Measurements from ENCODE around the gene HMGXB3. TPM values are rescaled to one million over a fixed set of nuclear protein-coding genes. Genes with fewer than 3 reads are reported as not detected.

HMGXB3 gene
- total RNA-seq, 2 experiments from 2014 or later, result 30.4 to 32.6 TPM

GRCh38 chr5:150068472-150068871, 67.9 kb downstream of the HMGXB3 start:
- Mint-ChIP-seq H3K4me1 (ENCODE audit: low read depth) (peaks cover 8% of the 10 kb centered on the region), H3K27ac (no peak overlapping the region), H3K27me3 (no peaks in the 10 kb centered on the region), H3K4me3 (no peak overlapping the region), H3K9me3 (no peaks in the 10 kb centered on the region), H3K36me3 (ENCODE audit: low read depth) (no peaks in the 10 kb centered on the region)
- intact Hi-C loops (cut with micrococcal nuclease), result no loop called here
- ChIA-PET POLR2A (no interaction called here), CTCF (no interaction called here)
- ATAC-seq, result no peak
- no peak for DNase-seq
- no peak for TF ChIP-seq CTCF (IDR thresholded peaks at IDR 0.05)

DNA sequence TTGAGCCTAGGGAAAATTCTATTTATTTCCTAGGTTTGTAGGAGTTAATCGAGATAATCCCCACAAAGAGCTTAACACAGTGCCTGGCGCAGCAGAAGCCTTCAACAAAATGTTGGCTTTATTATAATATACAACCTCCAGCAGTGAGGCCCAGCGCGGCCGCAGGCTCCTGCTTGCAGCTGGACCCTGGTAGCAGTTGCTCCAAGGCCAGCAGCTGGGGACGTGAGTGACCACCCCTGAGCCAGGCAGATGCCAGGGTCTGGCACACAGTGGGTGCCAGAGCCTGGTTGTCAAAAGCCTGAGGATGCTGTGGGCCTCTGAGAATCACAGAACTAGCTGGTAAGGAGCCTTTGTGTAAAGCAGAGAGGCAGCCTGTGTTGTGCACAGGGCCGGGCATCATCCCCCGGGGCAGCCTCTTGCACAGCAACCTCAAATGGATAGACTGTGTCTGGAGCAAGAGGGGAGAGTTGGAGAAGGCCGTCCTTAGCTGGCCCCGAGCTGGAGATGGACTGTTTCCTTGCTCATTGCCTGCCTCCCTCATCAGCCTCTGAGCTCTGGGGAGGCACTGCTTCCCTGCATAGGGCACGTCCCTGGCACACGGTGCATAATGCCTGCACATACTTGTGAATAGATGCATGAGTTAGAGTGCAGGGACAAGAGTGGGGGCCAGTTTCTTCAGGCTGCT, 68.6 kb downstream of the HMGXB3 start:
- H3K27me3 Mint-ChIP-seq, result no peaks in the 10 kb centered on the region
- no peaks in the 10 kb centered on the region for H3K36me3 Mint-ChIP-seq (ENCODE audit: low read depth)
- CTCF ChIA-PET, result interaction anchor here (1.5 kb wide), 1 partner anchor 149 kb away, joined by 3 read pairs; no protein-coding TSS in a partner anchor
- no peaks in the 10 kb centered on the region for H3K9me3 Mint-ChIP-seq
- POLR2A ChIA-PET, result interaction anchor here (0.6 to 0.7 kb wide), 2 partner anchors 21 to 155 kb away, joined by 3 read pairs; no protein-coding TSS in a partner anchor
- TF ChIP-seq CTCF (IDR thresholded peaks at IDR 0.05), result no peak
- no peak for DNase-seq
- peaks cover 8% of the 10 kb centered on the region for H3K4me1 Mint-ChIP-seq (ENCODE audit: low read depth)
- no peak overlapping the region for H3K4me3 Mint-ChIP-seq
- no peak for ATAC-seq
- intact Hi-C loops (cut with micrococcal nuclease), result no loop called here
- no peak overlapping the region for H3K27ac Mint-ChIP-seq

GRCh38 chr5:150069672-150070627, 69.4 kb downstream of the HMGXB3 start:
- POLR2A ChIA-PET, result interaction anchor here (0.6 to 0.7 kb wide), 2 partner anchors 20 to 154 kb away, joined by 3 read pairs; no protein-coding TSS in a partner anchor

GRCh38 chr5:150070821-150071220, 70.3 kb downstream of the HMGXB3 start:
- CTCF ChIA-PET, result interaction anchor here (1.5 kb wide), 1 partner anchor 147 kb away, joined by 3 read pairs; no protein-coding TSS in a partner anchor
- DNase-seq, result no peak

More at GRCh38 chr5:150069672-150070627, 69.4 kb downstream of the HMGXB3 start:
- H3K27me3 Mint-ChIP-seq, result no peaks in the 10 kb centered on the region
- H3K4me3 Mint-ChIP-seq, result no peak overlapping the region
- peaks cover 8% of the 10 kb centered on the region for H3K4me1 Mint-ChIP-seq (ENCODE audit: low read depth)
- no peaks in the 10 kb centered on the region for H3K9me3 Mint-ChIP-seq
- ATAC-seq (no peak), DNase-seq (no peak)
- intact Hi-C loops (cut with micrococcal nuclease), result no loop called here
- TF ChIP-seq CTCF (IDR thresholded peaks at IDR 0.05), result no peak
- no peaks in the 10 kb centered on the region for H3K36me3 Mint-ChIP-seq (ENCODE audit: low read depth)
- CTCF ChIA-PET, result interaction anchor here (0.6 to 1.5 kb wide), 2 partner anchors 9 to 148 kb away, joined by 3 read pairs; no protein-coding TSS in a partner anchor
- H3K27ac Mint-ChIP-seq, result no peak overlapping the region

More at GRCh38 chr5:150070821-150071220, 70.3 kb downstream of the HMGXB3 start:
- H3K4me3 Mint-ChIP-seq, result no peak overlapping the region
- H3K4me1 Mint-ChIP-seq (ENCODE audit: low read depth), result peaks cover 8% of the 10 kb centered on the region
- H3K36me3 Mint-ChIP-seq (ENCODE audit: low read depth), result no peaks in the 10 kb centered on the region
- no peaks in the 10 kb centered on the region for H3K9me3 Mint-ChIP-seq
- ATAC-seq, result no peak
- TF ChIP-seq CTCF (IDR thresholded peaks at IDR 0.05), result no peak
- H3K27me3 Mint-ChIP-seq, result no peaks in the 10 kb centered on the region
- no peak overlapping the region for H3K27ac Mint-ChIP-seq
- POLR2A ChIA-PET, result no interaction called here
- intact Hi-C loops (cut with micrococcal nuclease), result no loop called here
